Neural cell (in vitro differentiated cells): ENCODE measurements around the gene MYL7. TPM values are rescaled to one million over a fixed set of nuclear protein-coding genes. Genes with fewer than 3 reads are reported as not detected.

ENCODE experiments used
- H2AFZ ChIP-seq: fragments of 200-600, 300-800 bp; sonication (generic), shearing (Covaris generic); 2 replicates; pipeline ENCODE4 v1.6.0; 2014; ENCODE audit warnings: low read depth, mild to moderate bottlenecking, antibody characterized with exemption, low read length, moderate library complexity
- H3F3A ChIP-seq: fragments of 200-600 bp; shearing (Covaris generic); 2 replicates; pipeline ENCODE4 v1.6.1; 2016; ENCODE audit warnings: mild to moderate bottlenecking, moderate library complexity, mixed read lengths, antibody characterized with exemption, low read length; ENCODE audit not compliant: insufficient read depth, poor library complexity, severe bottlenecking
- H3K27ac ChIP-seq: fragments of 200-600, 300-800 bp; sonication (generic), shearing (Covaris generic); 2 replicates; pipeline ENCODE4 v1.5.1; 2014; ENCODE audit warnings: mild to moderate bottlenecking, low read length, moderate library complexity
- H3K27me3 ChIP-seq: fragments of 300-800, 200-600 bp; sonication (generic), shearing (Covaris generic); 2 replicates; pipeline ENCODE4 v1.6.0; 2014; ENCODE audit warnings: mild to moderate bottlenecking, low read depth, low read length, moderate library complexity; ENCODE audit not compliant: insufficient read depth
- H3K36me3 ChIP-seq: fragments of 300-800, 200-600 bp; sonication (generic), shearing (Covaris generic); 2 replicates; pipeline ENCODE4 v1.5.1; 2014; ENCODE audit warnings: mild to moderate bottlenecking, antibody characterized with exemption, low read length, moderate library complexity; ENCODE audit not compliant: insufficient read depth
- H3K4me2 ChIP-seq: fragments of 300-800, 200-600 bp; sonication (generic), shearing (Covaris generic); 2 replicates; pipeline ENCODE4 v1.6.0; 2014; ENCODE audit warnings: mild to moderate bottlenecking, low read length
- H3K4me3 ChIP-seq: fragments of 300-800, 200-600 bp; sonication (generic), shearing (Covaris generic); 2 replicates; pipeline ENCODE4 v1.5.1; 2014; ENCODE audit warnings: mild to moderate bottlenecking, low read length, moderate library complexity
- H3K79me2 ChIP-seq: fragments of 200-600 bp; shearing (Covaris generic); replicated peaks from 2 replicates; pipeline ENCODE4 v1.6.0; 2014; ENCODE audit warnings: mild to moderate bottlenecking, low read length, moderate library complexity; ENCODE audit not compliant: insufficient read depth
- H3K9ac ChIP-seq: fragments of 300-800, 200-600 bp; sonication (generic), shearing (Covaris generic); 2 replicates; pipeline ENCODE4 v1.6.1; 2016; ENCODE audit warnings: mild to moderate bottlenecking, low read length, mixed read lengths
- H3K9me2 ChIP-seq: fragments of 200-600 bp; shearing (Covaris generic); 2 replicates; pipeline ENCODE4 v1.6.1; 2016; ENCODE audit warnings: mild to moderate bottlenecking, low read length, mixed read lengths; ENCODE audit not compliant: insufficient read depth
- H3K9me3 ChIP-seq: fragments of 200-600, 300-800 bp; sonication (generic), shearing (Covaris generic); 2 replicates; pipeline ENCODE4 v1.6.1; 2016; ENCODE audit warnings: mild to moderate bottlenecking, mixed run types, low read length, moderate library complexity, mixed read lengths
- H4K20me1 ChIP-seq: fragments of 200-600 bp; shearing (Covaris generic); 2 replicates; pipeline ENCODE4 v1.6.1; 2016; ENCODE audit warnings: mild to moderate bottlenecking, mixed run types; ENCODE audit not compliant: insufficient read depth
- CTCF ChIP-seq: fragments of 450-650 bp; IDR thresholded peaks from 2 replicates; pipeline ENCODE4 v1.5.1; 2014; ENCODE audit warnings: antibody characterized with exemption, mild to moderate bottlenecking, moderate library complexity; ENCODE audit not compliant: poor library complexity, severe bottlenecking
- EP300 ChIP-seq: fragments of 450-650 bp; conservative IDR thresholded peaks from 2 replicates; pipeline ENCODE4 v1.6.1; 2014; ENCODE audit warnings: antibody characterized with exemption, mild to moderate bottlenecking, moderate library complexity; ENCODE audit not compliant: poor library complexity, severe bottlenecking
- EZH2 ChIP-seq: fragments of 200-600, 300-800 bp; shearing (Covaris generic), sonication (generic); IDR thresholded peaks from 2 replicates; pipeline ENCODE4 v1.6.1; 2014; ENCODE audit warnings: antibody characterized with exemption, low read length, borderline replicate concordance, mild to moderate bottlenecking; ENCODE audit not compliant: insufficient read depth, poor library complexity, severe bottlenecking
- MXI1 ChIP-seq: fragments of 450-650 bp; conservative IDR thresholded peaks from 2 replicates; pipeline ENCODE4 v1.6.1; 2014; ENCODE audit warnings: antibody characterized with exemption, mild to moderate bottlenecking; ENCODE audit not compliant: poor library complexity, severe bottlenecking
- POLR2AphosphoS5 ChIP-seq: IDR thresholded peaks from 2 replicates; pipeline ENCODE4 v1.6.1; 2012
- RAD21 ChIP-seq: fragments of 450-650 bp; conservative IDR thresholded peaks from 2 replicates; pipeline ENCODE4 v1.6.1; 2014; ENCODE audit warnings: antibody characterized with exemption, mild to moderate bottlenecking, moderate library complexity
- SMC3 ChIP-seq: fragments of 450-650 bp; conservative IDR thresholded peaks from 2 replicates; pipeline ENCODE4 v1.6.1; 2014; ENCODE audit warnings: antibody characterized with exemption, mild to moderate bottlenecking, moderate library complexity; ENCODE audit not compliant: poor library complexity
- TAF1 ChIP-seq: IDR thresholded peaks from 2 replicates; pipeline ENCODE4 v1.6.1; 2012; ENCODE audit warnings: low read depth
- polyA plus RNA-seq: library from polyadenylated mRNA; depleted of rRNA; stranded (reverse); fragments of >200 nt; gene quantifications from 2 replicates; pipeline ENCODE4 v1.2.3, GENCODE V29; 2014
- TF ChIP-seq, protein P1 (sequence below): IDR thresholded peaks from 2 replicates; pipeline ENCODE4 v1.6.1; 2012; ENCODE audit warnings: borderline replicate concordance

Gene MYL7
- polyA plus RNA-seq, 1 donor from 2014 or later = 0.76 TPM

DNA sequence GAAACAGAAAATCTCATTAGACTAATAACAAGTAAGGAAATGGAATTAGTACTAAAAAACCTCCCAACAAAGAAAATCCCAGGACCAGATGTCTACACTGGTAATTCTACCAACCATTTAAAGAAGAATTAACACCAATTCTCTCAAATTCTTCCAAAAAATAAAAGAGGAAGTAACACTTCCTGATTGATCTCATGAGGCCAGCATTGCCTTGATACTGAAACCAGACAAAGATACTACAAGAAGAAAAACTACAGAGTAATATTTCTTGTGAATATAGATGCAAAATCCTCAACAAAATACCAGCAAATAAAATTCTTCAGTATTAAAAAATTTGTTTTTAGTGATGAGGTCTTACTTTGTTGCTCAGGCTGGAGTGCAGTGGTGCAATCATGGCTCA is 26.8 kb upstream of the MYL7 start:
- Histone ChIP-seq H3K27ac (no peak overlapping the region), H3K27me3 (no peaks in the 10 kb centered on the region), H3K36me3 (no peaks in the 10 kb centered on the region), H3K79me2 (no peaks in the 10 kb centered on the region), H3K9me2 (no peaks in the 10 kb centered on the region), H2AFZ (no peak overlapping the region), H3F3A (no peaks in the 10 kb centered on the region), H3K4me2 (no peak overlapping the region), H4K20me1 (no peaks in the 10 kb centered on the region), H3K9me3 (no peaks in the 10 kb centered on the region), H3K9ac (no peak overlapping the region), H3K4me3 (no peak overlapping the region)
- no peak for TF ChIP-seq EP300
- TF ChIP-seq, protein P1, sequence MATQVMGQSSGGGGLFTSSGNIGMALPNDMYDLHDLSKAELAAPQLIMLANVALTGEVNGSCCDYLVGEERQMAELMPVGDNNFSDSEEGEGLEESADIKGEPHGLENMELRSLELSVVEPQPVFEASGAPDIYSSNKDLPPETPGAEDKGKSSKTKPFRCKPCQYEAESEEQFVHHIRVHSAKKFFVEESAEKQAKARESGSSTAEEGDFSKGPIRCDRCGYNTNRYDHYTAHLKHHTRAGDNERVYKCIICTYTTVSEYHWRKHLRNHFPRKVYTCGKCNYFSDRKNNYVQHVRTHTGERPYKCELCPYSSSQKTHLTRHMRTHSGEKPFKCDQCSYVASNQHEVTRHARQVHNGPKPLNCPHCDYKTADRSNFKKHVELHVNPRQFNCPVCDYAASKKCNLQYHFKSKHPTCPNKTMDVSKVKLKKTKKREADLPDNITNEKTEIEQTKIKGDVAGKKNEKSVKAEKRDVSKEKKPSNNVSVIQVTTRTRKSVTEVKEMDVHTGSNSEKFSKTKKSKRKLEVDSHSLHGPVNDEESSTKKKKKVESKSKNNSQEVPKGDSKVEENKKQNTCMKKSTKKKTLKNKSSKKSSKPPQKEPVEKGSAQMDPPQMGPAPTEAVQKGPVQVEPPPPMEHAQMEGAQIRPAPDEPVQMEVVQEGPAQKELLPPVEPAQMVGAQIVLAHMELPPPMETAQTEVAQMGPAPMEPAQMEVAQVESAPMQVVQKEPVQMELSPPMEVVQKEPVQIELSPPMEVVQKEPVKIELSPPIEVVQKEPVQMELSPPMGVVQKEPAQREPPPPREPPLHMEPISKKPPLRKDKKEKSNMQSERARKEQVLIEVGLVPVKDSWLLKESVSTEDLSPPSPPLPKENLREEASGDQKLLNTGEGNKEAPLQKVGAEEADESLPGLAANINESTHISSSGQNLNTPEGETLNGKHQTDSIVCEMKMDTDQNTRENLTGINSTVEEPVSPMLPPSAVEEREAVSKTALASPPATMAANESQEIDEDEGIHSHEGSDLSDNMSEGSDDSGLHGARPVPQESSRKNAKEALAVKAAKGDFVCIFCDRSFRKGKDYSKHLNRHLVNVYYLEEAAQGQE = no peak

GRCh38 chr7:44163591-44163990 is 22.5 kb upstream of the MYL7 start:
- H3K9me3 ChIP-seq = no peaks in the 10 kb centered on the region
- H3K27ac ChIP-seq = no peak overlapping the region
- no peaks in the 10 kb centered on the region for H3K79me2 ChIP-seq
- no peak overlapping the region for H2AFZ ChIP-seq
- no peaks in the 10 kb centered on the region for H3K9me2 ChIP-seq
- TF ChIP-seq POLR2AphosphoS5 (no peak), RAD21 (no peak), SMC3 (no peak), TAF1 (no peak), CTCF (no peak), EZH2 (no peak), MXI1 (no peak), EP300 (no peak)
- TF ChIP-seq, protein P1 = no peak
- H4K20me1 ChIP-seq = no peaks in the 10 kb centered on the region
- no peaks in the 10 kb centered on the region for H3K27me3 ChIP-seq
- H3K36me3 ChIP-seq = no peaks in the 10 kb centered on the region
- no peak overlapping the region for H3K4me3 ChIP-seq
- H3K9ac ChIP-seq = no peak overlapping the region
- no peak overlapping the region for H3K4me2 ChIP-seq
- H3F3A ChIP-seq = no peaks in the 10 kb centered on the region
